Neuronal stem cell (in vitro differentiated cells): ENCODE measurements around the gene OR5H1.

Experiments
- DNase-seq: peaks from one replicate; pipeline ENCODE4 v3.0.0-alpha.2; 2013; ENCODE audit warnings: low spot score
- H2AFZ ChIP-seq: one replicate; pipeline ENCODE4 v1.6.1; 2013; ENCODE audit warnings: mild to moderate bottlenecking, low read length, inconsistent platforms
- H2AK5ac ChIP-seq: 2 replicates; pipeline ENCODE4 v1.6.1; 2013; ENCODE audit warnings: low read depth, mild to moderate bottlenecking, inconsistent platforms, low read length, moderate library complexity, mixed read lengths
- H2BK120ac ChIP-seq: 2 replicates; pipeline ENCODE4 v1.6.1; 2013; ENCODE audit warnings: low read depth, mild to moderate bottlenecking, inconsistent platforms, low read length, moderate library complexity, mixed read lengths
- H2BK12ac ChIP-seq: one replicate; pipeline ENCODE4 v1.6.1; 2013; ENCODE audit warnings: low read length, inconsistent platforms
- H2BK15ac ChIP-seq: 2 replicates; pipeline ENCODE4 v1.6.1; 2013; ENCODE audit warnings: mild to moderate bottlenecking, low read length, inconsistent platforms, mixed read lengths
- H2BK5ac ChIP-seq: one replicate; pipeline ENCODE4 v1.6.1; 2013; ENCODE audit warnings: inconsistent platforms, mild to moderate bottlenecking, low read length, moderate library complexity
- H3K14ac ChIP-seq: one replicate; pipeline ENCODE4 v1.6.1; 2013; ENCODE audit warnings: low read length, inconsistent platforms
- H3K18ac ChIP-seq: 2 replicates; pipeline ENCODE4 v1.6.1; 2013; ENCODE audit warnings: low read length, inconsistent platforms
- H3K23ac ChIP-seq: 2 replicates; pipeline ENCODE4 v1.6.1; 2013; ENCODE audit warnings: low read depth, mild to moderate bottlenecking, mixed read lengths, low read length, inconsistent platforms; ENCODE audit not compliant: poor library complexity
- H3K27ac ChIP-seq: replicated peaks from 3 replicates; pipeline ENCODE4 v1.5.1; 2013; ENCODE audit warnings: low read length, inconsistent platforms
- H3K27me3 ChIP-seq, 3 experiments: 2 replicates each; pipeline ENCODE4 v1.6.1; 2013; ENCODE audit warnings: low read length in 3 of 3, mild to moderate bottlenecking in 2 of 3, inconsistent platforms in 1 of 3, low read depth in 1 of 3, mixed read lengths in 1 of 3, moderate library complexity in 1 of 3; ENCODE audit not compliant: control insufficient read depth in 3 of 3, insufficient read depth in 3 of 3
- H3K36me3 ChIP-seq, 2 donors: replicated peaks in 1 of 2; 2 replicates each; pipeline ENCODE4 v1.6.1; 2013; ENCODE audit warnings: low read length in 2 of 2; ENCODE audit not compliant: control insufficient read depth in 2 of 2, insufficient read depth in 2 of 2
- H3K4ac ChIP-seq: 2 replicates; pipeline ENCODE4 v1.6.1; 2013; ENCODE audit warnings: inconsistent platforms, mild to moderate bottlenecking, low read length, moderate library complexity
- H3K4me1 ChIP-seq, 2 donors: 1 replicate in 1 of 2; 2 replicates in 1 of 2; pipeline ENCODE4 v1.6.1; 2013; ENCODE audit warnings: low read length in 2 of 2, low read depth in 1 of 2; ENCODE audit not compliant: control insufficient read depth in 2 of 2, insufficient read depth in 1 of 2
- H3K4me2 ChIP-seq: one replicate; pipeline ENCODE4 v1.6.1; 2013; ENCODE audit warnings: mild to moderate bottlenecking, low read length, inconsistent platforms; ENCODE audit not compliant: insufficient read depth, poor library complexity, severe bottlenecking
- H3K4me3 ChIP-seq, 2 donors: 2 replicates each; pipeline ENCODE4 v1.5.1; 2013; ENCODE audit warnings: low read length in 2 of 2, mild to moderate bottlenecking in 2 of 2, inconsistent platforms in 1 of 2, moderate library complexity in 1 of 2
- H3K79me1 ChIP-seq: one replicate; pipeline ENCODE4 v1.6.1; 2013; ENCODE audit warnings: low read depth, mild to moderate bottlenecking, inconsistent platforms, low read length, moderate library complexity
- H3K9ac ChIP-seq: one replicate; pipeline ENCODE4 v1.6.1; 2013; ENCODE audit warnings: mild to moderate bottlenecking, low read depth, low read length, inconsistent platforms; ENCODE audit not compliant: poor library complexity
- H3K9me3 ChIP-seq, 2 donors: replicated peaks in 1 of 2; 2 replicates each; pipeline versions ENCODE3 to v1.6.1; 2013; ENCODE audit warnings: low read length in 2 of 2, mild to moderate bottlenecking in 2 of 2, inconsistent platforms in 1 of 2, low read depth in 1 of 2, mixed read lengths in 1 of 2, moderate library complexity in 1 of 2; ENCODE audit not compliant: control insufficient read depth in 2 of 2, insufficient read depth in 1 of 2
- H4K8ac ChIP-seq: one replicate; pipeline ENCODE4 v1.6.1; 2013; ENCODE audit warnings: low read depth, mild to moderate bottlenecking, inconsistent platforms, low read length, moderate library complexity
- H4K91ac ChIP-seq: one replicate; pipeline ENCODE4 v1.6.1; 2013; ENCODE audit warnings: low read length, low read depth, mild to moderate bottlenecking, inconsistent platforms; ENCODE audit not compliant: poor library complexity
- WGBS, 2 donors: extraction: QIAGEN DNeasy Blood & Tissue Kit; methylation state at CpG; one replicate each; pipeline ENCODE4 v1.1.7; 2013; ENCODE audit warnings: missing lambda C conversion rate in 2 of 2, mixed read lengths in 1 of 2; ENCODE audit not compliant: insufficient read length in 2 of 2, insufficient replicate concordance in 1 of 2; ENCODE audit errors: extremely low coverage in 2 of 2; 5-methylcytosine and 5-hydroxymethylcytosine counted together

Gene OR5H1

GRCh38 chr3:98166396-98166795 is 35.9 kb downstream of the OR5H1 start, which contains the start of gene OR5H15:
OR5H15 (plus strand) TSS chr3:98166696; CDS start chr3:98168700, 2,004 bp downstream.
- H2BK15ac ChIP-seq, result no peak within 1 kb of the TSS
- no peak within 1 kb of the TSS for H3K4me3 ChIP-seq
- H3K4ac ChIP-seq, result no peak within 1 kb of the TSS
- H2BK120ac ChIP-seq, result no peak within 1 kb of the TSS
- no peak within 1 kb of the TSS for H3K23ac ChIP-seq
- no peak within 1 kb of the TSS for H2BK12ac ChIP-seq
- H3K4me1 ChIP-seq, result no peaks in the 10 kb centered on the region
- H3K14ac ChIP-seq, result no peak within 1 kb of the TSS
- H3K9ac ChIP-seq, result no peak within 1 kb of the TSS
- no peak within 1 kb of the TSS for H4K8ac ChIP-seq
- no peak within 1 kb of the TSS for H2BK5ac ChIP-seq
- H3K27me3 ChIP-seq, result no peaks in the 10 kb centered on the region
- no peak within 1 kb of the TSS for H2AFZ ChIP-seq
- H3K9me3 ChIP-seq, result no peaks in the 10 kb centered on the region
- H3K36me3 ChIP-seq, result no peaks in the 10 kb centered on the region
- H3K18ac ChIP-seq, result no peak within 1 kb of the TSS
- H3K4me2 ChIP-seq, result no peak within 1 kb of the TSS
- H3K79me1 ChIP-seq, result no peaks in the 10 kb centered on the region
- no peak for DNase-seq
- WGBS, 2 donors, result no CpG with 5 or more reads among the region's 3 CpGs
- H3K27ac ChIP-seq, result no peak within 1 kb of the TSS
- H2AK5ac ChIP-seq, result no peak within 1 kb of the TSS
- no peak within 1 kb of the TSS for H4K91ac ChIP-seq

- Histone ChIP-seq H3K9me3 (no peaks in the 10 kb centered on the region), H2BK12ac (no peak overlapping the region), H4K8ac (no peak overlapping the region), H2BK5ac (no peak overlapping the region), H3K36me3 (no peaks in the 10 kb centered on the region), H2BK15ac (no peak overlapping the region), H4K91ac (no peak overlapping the region), H3K27me3 (no peaks in the 10 kb centered on the region), H3K4me1 (no peaks in the 10 kb centered on the region), H3K14ac (no peak overlapping the region), H3K4me3 (no peak overlapping the region), H2AK5ac (no peak overlapping the region), H3K9ac (no peak overlapping the region), H3K23ac (no peak overlapping the region), H3K18ac (no peak overlapping the region), H3K4ac (no peak overlapping the region), H3K4me2 (no peak overlapping the region), H3K27ac (no peak overlapping the region), H2BK120ac (no peak overlapping the region), H3K79me1 (no peaks in the 10 kb centered on the region), H2AFZ (no peak overlapping the region)
- no peak for DNase-seq
- no CpG with 5 or more reads among the region's 1 CpG for WGBS, 2 donors
Measured at GRCh38 chr3:98171071-98171470, 40.5 kb downstream of the OR5H1 start.

GRCh38 chr3:98172621-98173020 is 42.1 kb downstream of the OR5H1 start:
- H2BK12ac ChIP-seq, result no peak overlapping the region
- no peak overlapping the region for H3K18ac ChIP-seq
- H2AK5ac ChIP-seq, result no peak overlapping the region
- no peak overlapping the region for H4K91ac ChIP-seq
- no peak overlapping the region for H3K4ac ChIP-seq
- H3K14ac ChIP-seq, result no peak overlapping the region
- H2AFZ ChIP-seq, result no peak overlapping the region
- no peaks in the 10 kb centered on the region for H3K27me3 ChIP-seq
- H3K4me2 ChIP-seq, result no peak overlapping the region
- no peak overlapping the region for H3K27ac ChIP-seq
- no CpG with 5 or more reads among the region's 7 CpGs for WGBS, 2 donors
- no peak for DNase-seq
- no peak overlapping the region for H2BK5ac ChIP-seq
- no peaks in the 10 kb centered on the region for H3K36me3 ChIP-seq
- H3K9ac ChIP-seq, result no peak overlapping the region
- no peak overlapping the region for H3K23ac ChIP-seq
- no peaks in the 10 kb centered on the region for H3K79me1 ChIP-seq
- no peak overlapping the region for H3K4me3 ChIP-seq
- no peak overlapping the region for H2BK15ac ChIP-seq
- H3K9me3 ChIP-seq, result no peaks in the 10 kb centered on the region
- no peak overlapping the region for H2BK120ac ChIP-seq
- no peaks in the 10 kb centered on the region for H3K4me1 ChIP-seq
- no peak overlapping the region for H4K8ac ChIP-seq

- H3K14ac ChIP-seq, result no peak overlapping the region
- no peak overlapping the region for H2BK15ac ChIP-seq
- H3K36me3 ChIP-seq, result no peaks in the 10 kb centered on the region
- no peak overlapping the region for H3K23ac ChIP-seq
- no peak for DNase-seq
- H3K4me1 ChIP-seq, result no peaks in the 10 kb centered on the region
- H2BK12ac ChIP-seq, result no peak overlapping the region
- no peak overlapping the region for H2AK5ac ChIP-seq
- H3K9me3 ChIP-seq, result no peaks in the 10 kb centered on the region
- no peak overlapping the region for H3K27ac ChIP-seq
- H3K18ac ChIP-seq, result no peak overlapping the region
- H3K9ac ChIP-seq, result no peak overlapping the region
- H2BK5ac ChIP-seq, result no peak overlapping the region
- no peaks in the 10 kb centered on the region for H3K27me3 ChIP-seq
- no peak overlapping the region for H4K8ac ChIP-seq
- H2BK120ac ChIP-seq, result no peak overlapping the region
- no peak overlapping the region for H3K4ac ChIP-seq
- H4K91ac ChIP-seq, result no peak overlapping the region
- H3K4me2 ChIP-seq, result no peak overlapping the region
- WGBS, 2 donors, result no CpG with 5 or more reads among the region's 3 CpGs
- H3K4me3 ChIP-seq, result no peak overlapping the region
- no peaks in the 10 kb centered on the region for H3K79me1 ChIP-seq
- H2AFZ ChIP-seq, result no peak overlapping the region
Measured at GRCh38 chr3:98180319-98180890, 49.9 kb downstream of the OR5H1 start.
